Vagina (tissue), 2 donors: Measurements from ENCODE around the gene PLOD1.

Experiments used
- CTCF ChIP-seq, 3 experiments: fragments of 450-650 bp in 2 of 3; fragments of 200-600 bp in 1 of 3; sonication (generic) in 1 of 3; IDR thresholded peaks; one replicate each; pipeline ENCODE4 v1.5.1; 2017 to 2019; ENCODE audit warnings: antibody characterized with exemption in 3 of 3, mild to moderate bottlenecking in 2 of 3, moderate library complexity in 2 of 3
- POLR2A ChIP-seq, 2 donors: fragments of 450-650 bp; IDR thresholded peaks; one replicate each; pipeline ENCODE4 v1.6.1; 2017; ENCODE audit warnings: antibody characterized with exemption in 2 of 2, mild to moderate bottlenecking in 2 of 2, moderate library complexity in 2 of 2

GRCh38 chr1:11906870-11907269, 27.6 kb upstream of the PLOD1 start:
- TF ChIP-seq CTCF (IDR thresholded peaks at IDR 0.05) (no peak), POLR2A (IDR thresholded peaks at IDR 0.05) (no peak)
